GM23338 (cell line): ENCODE results near the gene MAP3K14. TPM values are rescaled to one million over a fixed set of nuclear protein-coding genes. Genes with fewer than 3 reads are reported as not detected.

Experiments
- ATAC-seq: fragments of 200-7000 bp; cut with Tn5 transposase; 3 replicates; pipeline ENCODE4 v1.9.1; 2020
- DNase-seq: peaks from one replicate; pipeline ENCODE4 v3.0.0-alpha.2; 2015; ENCODE audit warnings: low spot score
- H2AFZ ChIP-seq: fragments of 200-600 bp; sonication (generic); 2 replicates; pipeline ENCODE4 v1.8.0; 2016; ENCODE audit warnings: antibody characterized with exemption, mild to moderate bottlenecking, moderate library complexity
- H3F3A ChIP-seq: fragments of 200-600 bp; sonication (generic); replicated peaks from 2 replicates; pipeline ENCODE4 v1.8.0; 2017; ENCODE audit warnings: antibody characterized with exemption, mixed run types, low read depth
- H3K27ac ChIP-seq: fragments of 200-600 bp; sonication (generic); 2 replicates; pipeline ENCODE4 v1.6.1; 2016; ENCODE audit warnings: low read depth
- H3K27me3 ChIP-seq: fragments of 200-600 bp; sonication (generic); 2 replicates; pipeline ENCODE4 v1.8.0; 2016; ENCODE audit warnings: mild to moderate bottlenecking, mixed run types, moderate library complexity; ENCODE audit not compliant: insufficient read depth
- H3K36me3 ChIP-seq: fragments of 200-600 bp; sonication (generic); 2 replicates; pipeline ENCODE4 v1.8.0; 2016; ENCODE audit warnings: mild to moderate bottlenecking; ENCODE audit not compliant: insufficient read depth
- H3K4me1 ChIP-seq: fragments of 200-600 bp; sonication (generic); 2 replicates; pipeline ENCODE4 v1.8.0; 2016; ENCODE audit warnings: mild to moderate bottlenecking, moderate library complexity; ENCODE audit not compliant: insufficient read depth
- H3K4me2 ChIP-seq: fragments of 200-600 bp; sonication (generic); 2 replicates; pipeline ENCODE4 v1.7.1; 2017; ENCODE audit warnings: mixed run types
- H3K4me3 ChIP-seq: fragments of 200-600 bp; sonication (generic); 2 replicates; pipeline ENCODE4 v1.6.1; 2016; ENCODE audit warnings: mixed run types
- H3K79me2 ChIP-seq: fragments of 200-600 bp; sonication (generic); replicated peaks from 2 replicates; pipeline ENCODE4 v1.8.0; 2017; ENCODE audit warnings: mild to moderate bottlenecking; ENCODE audit not compliant: insufficient read depth
- H3K9me2 ChIP-seq: fragments of 200-600 bp; sonication (generic); 2 replicates; pipeline ENCODE4 v1.8.0; 2017; ENCODE audit not compliant: insufficient read depth
- H4K20me1 ChIP-seq: fragments of 200-600 bp; sonication (generic); replicated peaks from 2 replicates; pipeline ENCODE4 v1.8.0; 2017; ENCODE audit warnings: mild to moderate bottlenecking; ENCODE audit not compliant: insufficient read depth
- H3K27ac Mint-ChIP-seq: 2 replicates; pipeline ENCODE4 v1.8.0; 2020; ENCODE audit warnings: inconsistent platforms, mild to moderate bottlenecking, moderate library complexity, mixed read lengths
- H3K27me3 Mint-ChIP-seq: 3 replicates; pipeline ENCODE4 v1.8.0; 2022; ENCODE audit warnings: low read depth, mild to moderate bottlenecking, moderate library complexity, mixed read lengths, inconsistent platforms; ENCODE audit not compliant: insufficient read depth, poor library complexity
- H3K36me3 Mint-ChIP-seq: 3 replicates; pipeline ENCODE4 v1.8.0; 2021; ENCODE audit warnings: low read depth, mild to moderate bottlenecking, inconsistent platforms, moderate library complexity, mixed read lengths
- H3K4me1 Mint-ChIP-seq: 3 replicates; pipeline ENCODE4 v1.8.0; 2020; ENCODE audit warnings: mild to moderate bottlenecking, inconsistent platforms, mixed read lengths
- H3K4me3 Mint-ChIP-seq: 3 replicates; pipeline ENCODE4 v1.8.0; 2021; ENCODE audit warnings: moderate library complexity, mild to moderate bottlenecking, inconsistent platforms, mixed read lengths
- H3K9me3 Mint-ChIP-seq: 3 replicates; pipeline ENCODE4 v1.8.0; 2020; ENCODE audit warnings: moderate library complexity, mild to moderate bottlenecking, inconsistent platforms, mixed read lengths
- CREB1 ChIP-seq: fragments of 250-450 bp; sonication (Bioruptor Pico); IDR thresholded peaks from 2 replicates; pipeline ENCODE4 v1.5.0; 2020; ENCODE audit warnings: low read depth, mild to moderate bottlenecking, moderate library complexity
- EZH2 ChIP-seq: fragments of 200-600 bp; sonication (generic); IDR thresholded peaks from one replicate; pipeline ENCODE4 v1.8.0; 2017; ENCODE audit warnings: antibody characterized with exemption, mild to moderate bottlenecking, low read depth; ENCODE audit not compliant: unreplicated experiment
- EZH2phosphoT487 ChIP-seq: fragments of 200-600 bp; sonication (generic); IDR thresholded peaks from one replicate; pipeline ENCODE4 v1.8.1; 2018; ENCODE audit warnings: antibody characterized with exemption; ENCODE audit not compliant: unreplicated experiment
- JUNB ChIP-seq: IDR thresholded peaks from one replicate; pipeline ENCODE4 v1.6.1; 2016; ENCODE audit warnings: antibody characterized with exemption; ENCODE audit not compliant: unreplicated experiment
- NANOG ChIP-seq: IDR thresholded peaks from 2 replicates; pipeline ENCODE4 v1.6.1; 2016; ENCODE audit warnings: antibody characterized with exemption, borderline replicate concordance
- STAT1 ChIP-seq: IDR thresholded peaks from one replicate; pipeline ENCODE4 v1.6.1; 2016; ENCODE audit warnings: antibody characterized with exemption; ENCODE audit not compliant: unreplicated experiment
- ZNF114 ChIP-seq: fragments of 250-450 bp; sonication (Bioruptor Pico); IDR thresholded peaks from 2 replicates; pipeline ENCODE4 v1.5.0; 2020; ENCODE audit warnings: mild to moderate bottlenecking, moderate library complexity
- ZNF331 ChIP-seq: fragments of 250-450 bp; sonication (Bioruptor Pico); IDR thresholded peaks from 2 replicates; pipeline ENCODE4 v1.5.0; 2020; ENCODE audit warnings: low read depth, mild to moderate bottlenecking, moderate library complexity
- polyA plus RNA-seq: library from polyadenylated mRNA; unstranded; fragments of >200 nt; fragmentation: Nextera tagmentation; extraction: Ambion mirVana; gene quantifications from 2 replicates; pipeline ENCODE4 v1.2.1, GENCODE V29; 2016
- total RNA-seq: library from RNA; depleted of rRNA; stranded (reverse); fragments of >200 nt; shearing (Covaris generic); gene quantifications from 2 replicates; pipeline ENCODE4 v1.2.3, GENCODE V29; 2014
- TF ChIP-seq, protein P1 (sequence below): IDR thresholded peaks from 2 replicates; pipeline ENCODE4 v1.6.1; 2016; ENCODE audit warnings: antibody characterized with exemption
- TF ChIP-seq, protein P2 (sequence below): fragments of 250-450 bp; sonication (Bioruptor Pico); IDR thresholded peaks from 2 replicates; pipeline ENCODE4 v1.5.0; 2020; ENCODE audit warnings: mild to moderate bottlenecking, moderate library complexity

The MAP3K14 gene
- total and polyA plus RNA-seq, 2 experiments from 2014 or later, result 1.3 to 4.9 TPM

DNA sequence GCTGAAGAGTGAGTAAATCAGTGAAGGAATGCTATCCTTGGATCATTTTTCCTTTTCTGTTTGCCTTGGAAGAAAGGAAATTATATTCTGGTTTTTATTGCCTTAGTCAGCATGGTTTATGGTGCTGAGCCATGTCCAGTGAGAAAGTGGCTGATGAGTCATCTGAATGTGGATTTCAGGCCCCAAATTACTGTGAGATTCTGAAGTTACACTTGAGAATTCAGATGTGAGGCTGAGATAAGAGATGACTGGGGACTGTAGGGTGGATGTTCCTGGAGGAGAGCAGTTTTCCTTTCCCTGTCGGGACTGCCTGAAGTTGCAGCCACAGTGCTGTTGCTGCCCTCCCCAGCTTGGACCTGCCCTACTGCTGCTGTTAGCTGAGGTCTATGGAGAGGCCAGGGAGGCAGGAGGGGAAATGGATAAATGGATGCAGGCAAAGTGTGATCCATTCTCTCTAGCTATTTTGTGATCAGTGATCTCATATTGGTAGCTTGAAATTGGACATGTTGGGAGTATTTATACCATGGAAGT, 4.2 kb upstream of the MAP3K14 start:
- H3K36me3 Mint-ChIP-seq, result no peaks in the 10 kb centered on the region
- no peaks in the 10 kb centered on the region for H3K9me3 Mint-ChIP-seq
- peaks cover 2% of the 10 kb centered on the region; the same call in 1 of the 2 replicates for H3K27me3 ChIP-seq
- peaks cover 4% of the 10 kb centered on the region for H3K4me1 Mint-ChIP-seq
- H3K27ac Mint-ChIP-seq, result no peak overlapping the region
- no peak for ATAC-seq
- no peak overlapping the region for H3K4me3 ChIP-seq
- H3K9me2 ChIP-seq, result no peaks in the 10 kb centered on the region
- H3K27me3 Mint-ChIP-seq, result peaks cover 13% of the 10 kb centered on the region
- peaks cover 2% of the 10 kb centered on the region for H3K79me2 ChIP-seq
- no peak overlapping the region for H3K4me2 ChIP-seq
- TF ChIP-seq NANOG (no peak), STAT1 (no peak), CREB1 (CRISPR knock-in tag) (no peak)
- TF ChIP-seq, protein P1, sequence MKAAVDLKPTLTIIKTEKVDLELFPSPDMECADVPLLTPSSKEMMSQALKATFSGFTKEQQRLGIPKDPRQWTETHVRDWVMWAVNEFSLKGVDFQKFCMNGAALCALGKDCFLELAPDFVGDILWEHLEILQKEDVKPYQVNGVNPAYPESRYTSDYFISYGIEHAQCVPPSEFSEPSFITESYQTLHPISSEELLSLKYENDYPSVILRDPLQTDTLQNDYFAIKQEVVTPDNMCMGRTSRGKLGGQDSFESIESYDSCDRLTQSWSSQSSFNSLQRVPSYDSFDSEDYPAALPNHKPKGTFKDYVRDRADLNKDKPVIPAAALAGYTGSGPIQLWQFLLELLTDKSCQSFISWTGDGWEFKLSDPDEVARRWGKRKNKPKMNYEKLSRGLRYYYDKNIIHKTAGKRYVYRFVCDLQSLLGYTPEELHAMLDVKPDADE, result no peak
- H4K20me1 ChIP-seq, result no peaks in the 10 kb centered on the region; the same call in 1 of the 2 replicates
- no peak overlapping the region for H3K27ac ChIP-seq
- DNase-seq, result no peak
- H3K4me1 ChIP-seq, result peaks cover 11% of the 10 kb centered on the region
- H2AFZ ChIP-seq, result no peak overlapping the region
- H3K36me3 ChIP-seq, result no peaks in the 10 kb centered on the region
- no peak overlapping the region for H3K4me3 Mint-ChIP-seq
- H3F3A ChIP-seq, result peaks cover 10% of the 10 kb centered on the region

DNA sequence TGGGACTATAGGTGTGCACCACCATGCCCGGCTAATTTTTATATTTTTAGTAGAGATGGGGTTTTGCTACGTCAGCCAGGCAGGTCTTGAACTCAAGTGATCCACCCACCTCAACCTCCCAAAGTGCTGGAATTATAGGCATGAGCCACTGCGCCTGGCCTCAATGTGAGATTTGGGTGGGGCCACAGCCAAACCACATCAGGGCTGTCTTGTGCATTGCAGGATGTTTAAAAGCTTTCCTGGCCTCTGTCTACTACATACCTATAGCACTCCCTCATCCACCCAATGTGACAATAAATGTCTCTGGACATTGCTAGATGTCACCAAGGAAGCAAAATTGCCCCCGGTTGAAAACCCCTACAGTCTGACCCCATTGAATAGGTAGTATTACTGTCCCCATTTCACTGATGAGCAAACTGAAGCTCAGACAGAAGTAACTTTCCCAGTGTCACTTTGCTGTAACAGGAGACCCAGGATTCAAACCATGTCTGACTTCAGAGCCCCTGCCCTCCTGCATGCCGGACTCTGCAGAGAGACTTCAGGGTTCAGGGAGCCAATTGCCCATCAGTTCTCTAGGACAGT, 3.6 kb upstream of the MAP3K14 start:
- ATAC-seq (no peak), DNase-seq (no peak)
- Mint-ChIP-seq H3K27ac (no peak overlapping the region), H3K9me3 (no peaks in the 10 kb centered on the region), H3K4me1 (peaks cover 10% of the 10 kb centered on the region), H3K36me3 (no peaks in the 10 kb centered on the region), H3K27me3 (peaks cover 13% of the 10 kb centered on the region), H3K4me3 (no peak overlapping the region)
- H2AFZ ChIP-seq, result no peak overlapping the region
- H4K20me1 ChIP-seq, result peaks cover 4% of the 10 kb centered on the region
- peaks cover 8% of the 10 kb centered on the region for H3K27me3 ChIP-seq
- H3K27ac ChIP-seq, result no peak overlapping the region
- H3K4me2 ChIP-seq, result no peak overlapping the region
- no peak overlapping the region for H3K4me3 ChIP-seq
- H3K79me2 ChIP-seq, result peaks cover 7% of the 10 kb centered on the region
- peaks cover 15% of the 10 kb centered on the region for H3F3A ChIP-seq
- no peaks in the 10 kb centered on the region for H3K36me3 ChIP-seq
- H3K9me2 ChIP-seq, result no peaks in the 10 kb centered on the region
- peaks cover 16% of the 10 kb centered on the region for H3K4me1 ChIP-seq
- TF ChIP-seq EZH2phosphoT487 (no peak), EZH2 (no peak), ZNF114 (CRISPR knock-in tag) (no peak), JUNB (no peak)

DNA sequence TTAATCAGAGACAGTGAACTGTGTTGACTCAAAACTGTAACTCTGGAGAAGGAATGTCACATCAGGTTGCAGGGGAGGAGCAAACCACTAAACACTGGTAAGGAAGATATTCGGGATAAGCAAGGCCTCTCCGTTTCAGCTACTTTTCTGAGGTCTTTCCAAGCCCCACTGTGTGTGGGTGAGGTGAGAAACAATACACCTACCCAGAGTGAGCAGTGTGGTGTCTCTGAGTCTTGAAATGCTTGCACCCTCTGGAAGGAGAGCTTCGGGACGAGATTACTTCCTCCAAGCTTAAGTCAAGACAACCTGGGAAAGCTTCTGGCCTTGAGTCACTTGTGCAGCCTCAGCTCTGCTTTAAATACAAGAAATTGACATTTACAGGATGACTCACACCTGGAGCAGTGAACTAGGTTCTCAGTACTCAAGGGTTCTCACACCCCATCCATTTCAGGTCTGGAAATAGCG, 2.5 kb upstream of the MAP3K14 start:
- H3K4me1 ChIP-seq, result peaks cover 25% of the 10 kb centered on the region
- H3K27me3 Mint-ChIP-seq, result peaks cover 13% of the 10 kb centered on the region
- no peaks in the 10 kb centered on the region for H3K36me3 ChIP-seq
- H3K27ac Mint-ChIP-seq, result no peak overlapping the region
- H2AFZ ChIP-seq, result no peak overlapping the region
- peaks cover 17% of the 10 kb centered on the region for H3K27me3 ChIP-seq
- DNase-seq, result no peak
- H4K20me1 ChIP-seq, result peaks cover 12% of the 10 kb centered on the region
- no peaks in the 10 kb centered on the region for H3K9me3 Mint-ChIP-seq
- H3F3A ChIP-seq, result peaks cover 18% of the 10 kb centered on the region
- no peak overlapping the region for H3K4me3 ChIP-seq
- ATAC-seq, result no peak
- H3K4me3 Mint-ChIP-seq, result peak overlapping the region; percentile 39; the same call in 1 of the 3 replicates
- H3K4me2 ChIP-seq, result no peak overlapping the region
- peaks cover 19% of the 10 kb centered on the region for H3K79me2 ChIP-seq
- no peaks in the 10 kb centered on the region for H3K9me2 ChIP-seq
- H3K27ac ChIP-seq, result no peak overlapping the region
- H3K36me3 Mint-ChIP-seq, result no peaks in the 10 kb centered on the region
- H3K4me1 Mint-ChIP-seq, result peaks cover 17% of the 10 kb centered on the region
- no peak for TF ChIP-seq ZNF331
- TF ChIP-seq, protein P2, sequence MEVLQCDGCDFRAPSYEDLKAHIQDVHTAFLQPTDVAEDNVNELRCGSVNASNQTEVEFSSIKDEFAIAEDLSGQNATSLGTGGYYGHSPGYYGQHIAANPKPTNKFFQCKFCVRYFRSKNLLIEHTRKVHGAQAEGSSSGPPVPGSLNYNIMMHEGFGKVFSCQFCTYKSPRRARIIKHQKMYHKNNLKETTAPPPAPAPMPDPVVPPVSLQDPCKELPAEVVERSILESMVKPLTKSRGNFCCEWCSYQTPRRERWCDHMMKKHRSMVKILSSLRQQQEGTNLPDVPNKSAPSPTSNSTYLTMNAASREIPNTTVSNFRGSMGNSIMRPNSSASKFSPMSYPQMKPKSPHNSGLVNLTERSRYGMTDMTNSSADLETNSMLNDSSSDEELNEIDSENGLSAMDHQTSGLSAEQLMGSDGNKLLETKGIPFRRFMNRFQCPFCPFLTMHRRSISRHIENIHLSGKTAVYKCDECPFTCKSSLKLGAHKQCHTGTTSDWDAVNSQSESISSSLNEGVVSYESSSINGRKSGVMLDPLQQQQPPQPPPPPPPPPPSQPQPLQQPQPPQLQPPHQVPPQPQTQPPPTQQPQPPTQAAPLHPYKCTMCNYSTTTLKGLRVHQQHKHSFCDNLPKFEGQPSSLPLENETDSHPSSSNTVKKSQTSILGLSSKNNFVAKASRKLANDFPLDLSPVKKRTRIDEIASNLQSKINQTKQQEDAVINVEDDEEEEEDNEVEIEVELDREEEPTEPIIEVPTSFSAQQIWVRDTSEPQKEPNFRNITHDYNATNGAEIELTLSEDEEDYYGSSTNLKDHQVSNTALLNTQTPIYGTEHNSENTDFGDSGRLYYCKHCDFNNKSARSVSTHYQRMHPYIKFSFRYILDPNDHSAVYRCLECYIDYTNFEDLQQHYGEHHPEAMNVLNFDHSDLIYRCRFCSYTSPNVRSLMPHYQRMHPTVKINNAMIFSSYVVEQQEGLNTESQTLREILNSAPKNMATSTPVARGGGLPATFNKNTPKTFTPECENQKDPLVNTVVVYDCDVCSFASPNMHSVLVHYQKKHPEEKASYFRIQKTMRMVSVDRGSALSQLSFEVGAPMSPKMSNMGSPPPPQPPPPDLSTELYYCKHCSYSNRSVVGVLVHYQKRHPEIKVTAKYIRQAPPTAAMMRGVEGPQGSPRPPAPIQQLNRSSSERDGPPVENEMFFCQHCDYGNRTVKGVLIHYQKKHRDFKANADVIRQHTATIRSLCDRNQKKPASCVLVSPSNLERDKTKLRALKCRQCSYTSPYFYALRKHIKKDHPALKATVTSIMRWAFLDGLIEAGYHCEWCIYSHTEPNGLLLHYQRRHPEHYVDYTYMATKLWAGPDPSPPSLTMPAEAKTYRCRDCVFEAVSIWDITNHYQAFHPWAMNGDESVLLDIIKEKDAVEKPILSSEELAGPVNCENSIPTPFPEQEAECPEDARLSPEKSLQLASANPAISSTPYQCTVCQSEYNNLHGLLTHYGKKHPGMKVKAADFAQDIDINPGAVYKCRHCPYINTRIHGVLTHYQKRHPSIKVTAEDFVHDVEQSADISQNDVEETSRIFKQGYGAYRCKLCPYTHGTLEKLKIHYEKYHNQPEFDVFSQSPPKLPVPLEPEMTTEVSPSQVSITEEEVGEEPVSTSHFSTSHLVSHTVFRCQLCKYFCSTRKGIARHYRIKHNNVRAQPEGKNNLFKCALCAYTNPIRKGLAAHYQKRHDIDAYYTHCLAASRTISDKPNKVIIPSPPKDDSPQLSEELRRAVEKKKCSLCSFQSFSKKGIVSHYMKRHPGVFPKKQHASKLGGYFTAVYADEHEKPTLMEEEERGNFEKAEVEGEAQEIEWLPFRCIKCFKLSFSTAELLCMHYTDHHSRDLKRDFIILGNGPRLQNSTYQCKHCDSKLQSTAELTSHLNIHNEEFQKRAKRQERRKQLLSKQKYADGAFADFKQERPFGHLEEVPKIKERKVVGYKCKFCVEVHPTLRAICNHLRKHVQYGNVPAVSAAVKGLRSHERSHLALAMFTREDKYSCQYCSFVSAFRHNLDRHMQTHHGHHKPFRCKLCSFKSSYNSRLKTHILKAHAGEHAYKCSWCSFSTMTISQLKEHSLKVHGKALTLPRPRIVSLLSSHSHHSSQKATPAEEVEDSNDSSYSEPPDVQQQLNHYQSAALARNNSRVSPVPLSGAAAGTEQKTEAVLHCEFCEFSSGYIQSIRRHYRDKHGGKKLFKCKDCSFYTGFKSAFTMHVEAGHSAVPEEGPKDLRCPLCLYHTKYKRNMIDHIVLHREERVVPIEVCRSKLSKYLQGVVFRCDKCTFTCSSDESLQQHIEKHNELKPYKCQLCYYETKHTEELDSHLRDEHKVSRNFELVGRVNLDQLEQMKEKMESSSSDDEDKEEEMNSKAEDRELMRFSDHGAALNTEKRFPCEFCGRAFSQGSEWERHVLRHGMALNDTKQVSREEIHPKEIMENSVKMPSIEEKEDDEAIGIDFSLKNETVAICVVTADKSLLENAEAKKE (CRISPR knock-in tag), result no peak
- no peak for TF ChIP-seq NANOG
